ENCODE data around the gene C1QTNF1.
A peak's percentile ranks its signal among the peaks of the same experiment; 100 is the strongest.

C1QTNF1 gene

DNA sequence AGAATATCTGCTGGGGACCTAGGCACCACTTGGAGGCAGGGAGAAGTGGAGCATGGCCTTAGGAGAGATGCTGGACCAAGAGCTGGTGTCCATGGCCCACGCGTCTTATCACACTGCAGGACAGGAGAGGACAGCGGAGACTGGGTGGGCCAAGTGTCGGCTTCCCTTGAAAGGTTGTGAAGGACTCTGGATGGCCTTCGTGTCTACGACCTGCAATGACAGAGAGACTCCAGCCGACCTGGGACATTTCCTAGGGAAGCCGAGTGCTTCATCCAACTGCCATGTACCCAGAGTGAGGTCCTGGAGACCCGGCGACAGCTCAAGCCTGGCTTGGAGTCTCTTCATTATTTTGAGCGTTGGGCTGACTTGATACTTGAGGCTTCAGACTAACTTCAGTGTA is 20.5 kb downstream of the C1QTNF1 start:
- DNase-seq = no peak
- Histone ChIP-seq H3K9me3 (replicated peaks; ENCODE audit: insufficient read depth, low read length) (no peaks in the 10 kb centered on the region), H3K36me3 (replicated peaks; ENCODE audit: insufficient read depth, low read length) (no peaks in the 10 kb centered on the region), H2AFZ (ENCODE audit: low read length) (no peak overlapping the region), H4K20me1 (ENCODE audit: insufficient read depth, low read length) (no peaks in the 10 kb centered on the region), H3K4me2 (ENCODE audit: low read depth, low read length) (no peak overlapping the region), H3K27me3 (replicated peaks; ENCODE audit: insufficient read depth, low read length) (peaks cover 88% of the 10 kb centered on the region), H3K4me3 (ENCODE audit: low read length) (no peak overlapping the region), H3K27ac (ENCODE audit: low read length) (no peak overlapping the region), H3K79me2 (ENCODE audit: low read length) (no peaks in the 10 kb centered on the region), H3K9ac (ENCODE audit: low read length) (no peak overlapping the region), H3K9me2 (replicated peaks; ENCODE audit: insufficient read depth, low read length) (no peaks in the 10 kb centered on the region), H3K4me1 (ENCODE audit: low read length) (no peaks in the 10 kb centered on the region), H3F3A (ENCODE audit: insufficient read depth, low read length) (no peaks in the 10 kb centered on the region)
- TF ChIP-seq EZH2phosphoT487 (IDR thresholded peaks at IDR 0.05; ENCODE audit: low read length) (no peak), EZH2 (optimal IDR thresholded peaks at IDR 0.05; ENCODE audit: low read depth, low read length) (no peak)
- TF ChIP-seq, protein P1, sequence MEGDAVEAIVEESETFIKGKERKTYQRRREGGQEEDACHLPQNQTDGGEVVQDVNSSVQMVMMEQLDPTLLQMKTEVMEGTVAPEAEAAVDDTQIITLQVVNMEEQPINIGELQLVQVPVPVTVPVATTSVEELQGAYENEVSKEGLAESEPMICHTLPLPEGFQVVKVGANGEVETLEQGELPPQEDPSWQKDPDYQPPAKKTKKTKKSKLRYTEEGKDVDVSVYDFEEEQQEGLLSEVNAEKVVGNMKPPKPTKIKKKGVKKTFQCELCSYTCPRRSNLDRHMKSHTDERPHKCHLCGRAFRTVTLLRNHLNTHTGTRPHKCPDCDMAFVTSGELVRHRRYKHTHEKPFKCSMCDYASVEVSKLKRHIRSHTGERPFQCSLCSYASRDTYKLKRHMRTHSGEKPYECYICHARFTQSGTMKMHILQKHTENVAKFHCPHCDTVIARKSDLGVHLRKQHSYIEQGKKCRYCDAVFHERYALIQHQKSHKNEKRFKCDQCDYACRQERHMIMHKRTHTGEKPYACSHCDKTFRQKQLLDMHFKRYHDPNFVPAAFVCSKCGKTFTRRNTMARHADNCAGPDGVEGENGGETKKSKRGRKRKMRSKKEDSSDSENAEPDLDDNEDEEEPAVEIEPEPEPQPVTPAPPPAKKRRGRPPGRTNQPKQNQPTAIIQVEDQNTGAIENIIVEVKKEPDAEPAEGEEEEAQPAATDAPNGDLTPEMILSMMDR (IDR thresholded peaks at IDR 0.05; ENCODE audit: low read length) = no peak

DNA sequence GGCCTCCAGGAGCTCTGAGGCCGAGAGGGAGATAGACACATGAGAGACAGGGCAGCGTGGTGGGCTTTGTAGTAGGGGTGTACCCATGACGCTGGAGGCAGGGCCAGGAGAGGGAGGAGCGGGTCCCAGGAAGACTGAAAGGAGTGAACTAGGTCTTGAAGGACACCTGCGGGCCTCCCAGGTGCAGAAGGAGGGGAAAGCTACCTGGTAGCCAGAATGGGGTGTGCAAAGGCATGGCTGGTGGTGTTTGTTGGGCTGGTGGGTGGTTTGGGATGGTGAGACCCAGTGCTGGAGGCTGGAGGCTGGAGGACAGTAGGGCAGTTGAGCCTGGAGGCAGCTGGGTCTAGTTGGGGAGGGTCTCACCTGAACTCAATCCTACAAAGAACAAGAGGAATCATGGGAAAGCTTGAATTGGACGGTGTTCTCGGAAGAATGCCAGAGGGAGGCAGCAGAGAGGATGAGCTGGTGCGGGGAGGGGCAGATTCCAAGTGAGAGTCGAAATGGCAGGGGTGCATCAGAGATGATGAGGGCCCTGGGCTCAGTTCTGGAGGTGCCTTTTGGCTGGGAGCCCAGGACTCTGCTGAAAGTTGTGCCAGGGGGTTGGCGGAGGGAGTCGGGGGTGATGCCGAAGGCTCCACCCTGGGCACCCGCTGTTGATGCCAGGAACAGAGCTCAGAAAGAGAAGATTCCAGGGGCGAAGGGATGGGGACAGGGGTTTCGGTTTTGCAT is 21.2 kb downstream of the C1QTNF1 start:
- no peak for DNase-seq
- no peak overlapping the region for H3K4me3 ChIP-seq (ENCODE audit: low read length)
- H3K9ac ChIP-seq (ENCODE audit: low read length) = no peak overlapping the region
- H3F3A ChIP-seq (ENCODE audit: insufficient read depth, low read length) = no peaks in the 10 kb centered on the region
- H3K4me1 ChIP-seq (ENCODE audit: low read length) = no peaks in the 10 kb centered on the region
- no peak overlapping the region for H2AFZ ChIP-seq (ENCODE audit: low read length)
- H3K9me2 ChIP-seq (replicated peaks; ENCODE audit: insufficient read depth, low read length) = no peaks in the 10 kb centered on the region
- H4K20me1 ChIP-seq (ENCODE audit: insufficient read depth, low read length) = no peaks in the 10 kb centered on the region
- no peak overlapping the region for H3K4me2 ChIP-seq (ENCODE audit: low read depth, low read length)
- TF ChIP-seq EZH2phosphoT487 (IDR thresholded peaks at IDR 0.05; ENCODE audit: low read length) (no peak), EZH2 (optimal IDR thresholded peaks at IDR 0.05; ENCODE audit: low read depth, low read length) (no peak)
- TF ChIP-seq, protein P1 (IDR thresholded peaks at IDR 0.05; ENCODE audit: low read length) = no peak
- H3K27ac ChIP-seq (ENCODE audit: low read length) = no peak overlapping the region
- peaks cover 89% of the 10 kb centered on the region for H3K27me3 ChIP-seq (replicated peaks; ENCODE audit: insufficient read depth, low read length)
- no peaks in the 10 kb centered on the region for H3K79me2 ChIP-seq (ENCODE audit: low read length)
- no peaks in the 10 kb centered on the region for H3K9me3 ChIP-seq (replicated peaks; ENCODE audit: insufficient read depth, low read length)
- no peaks in the 10 kb centered on the region for H3K36me3 ChIP-seq (replicated peaks; ENCODE audit: insufficient read depth, low read length)

DNA sequence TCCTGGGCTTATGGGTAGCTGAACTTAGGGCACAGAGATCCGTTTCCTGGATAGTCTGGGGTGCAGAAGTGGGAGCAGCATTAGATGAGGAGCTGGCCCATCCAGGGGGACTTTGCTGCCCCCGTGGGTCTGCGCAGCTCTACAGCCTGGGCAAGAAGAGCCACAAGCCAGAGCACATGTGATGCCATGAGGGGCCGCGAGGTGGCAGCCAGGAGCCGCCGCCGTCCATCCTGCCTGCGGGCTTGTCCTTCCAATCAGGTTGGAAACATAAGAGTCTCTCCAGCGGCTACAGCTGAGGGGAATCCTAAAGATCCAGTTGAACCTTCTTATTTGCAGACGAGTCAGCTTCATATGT is 21.9 kb downstream of the C1QTNF1 start:
- Histone ChIP-seq H3K27ac (ENCODE audit: low read length) (no peak overlapping the region), H3K4me1 (ENCODE audit: low read length) (no peaks in the 10 kb centered on the region)

More for the DNA sequence above, 21.9 kb downstream of the C1QTNF1 start:
- Histone ChIP-seq H3F3A (ENCODE audit: insufficient read depth, low read length) (no peaks in the 10 kb centered on the region), H3K9ac (ENCODE audit: low read length) (no peak overlapping the region), H3K27me3 (replicated peaks; ENCODE audit: insufficient read depth, low read length) (peaks cover 93% of the 10 kb centered on the region), H2AFZ (ENCODE audit: low read length) (no peak overlapping the region), H4K20me1 (ENCODE audit: insufficient read depth, low read length) (no peaks in the 10 kb centered on the region), H3K79me2 (ENCODE audit: low read length) (no peaks in the 10 kb centered on the region), H3K4me3 (ENCODE audit: low read length) (no peak overlapping the region), H3K36me3 (replicated peaks; ENCODE audit: insufficient read depth, low read length) (no peaks in the 10 kb centered on the region), H3K9me2 (replicated peaks; ENCODE audit: insufficient read depth, low read length) (no peaks in the 10 kb centered on the region), H3K4me2 (ENCODE audit: low read depth, low read length) (no peak overlapping the region), H3K9me3 (replicated peaks; ENCODE audit: insufficient read depth, low read length) (no peaks in the 10 kb centered on the region)
- TF ChIP-seq EZH2 (optimal IDR thresholded peaks at IDR 0.05; ENCODE audit: low read depth, low read length) = no peak
- TF ChIP-seq, protein P1 (IDR thresholded peaks at IDR 0.05; ENCODE audit: low read length) = peak; percentile 91
- no peak for TF ChIP-seq EZH2phosphoT487 (IDR thresholded peaks at IDR 0.05; ENCODE audit: low read length)
- DNase-seq = peak; percentile 45
